Measurements from ENCODE around the gene WNT5B.
A peak's percentile ranks its signal among the peaks of the same experiment; 100 is the strongest.

Gene WNT5B

DNA sequence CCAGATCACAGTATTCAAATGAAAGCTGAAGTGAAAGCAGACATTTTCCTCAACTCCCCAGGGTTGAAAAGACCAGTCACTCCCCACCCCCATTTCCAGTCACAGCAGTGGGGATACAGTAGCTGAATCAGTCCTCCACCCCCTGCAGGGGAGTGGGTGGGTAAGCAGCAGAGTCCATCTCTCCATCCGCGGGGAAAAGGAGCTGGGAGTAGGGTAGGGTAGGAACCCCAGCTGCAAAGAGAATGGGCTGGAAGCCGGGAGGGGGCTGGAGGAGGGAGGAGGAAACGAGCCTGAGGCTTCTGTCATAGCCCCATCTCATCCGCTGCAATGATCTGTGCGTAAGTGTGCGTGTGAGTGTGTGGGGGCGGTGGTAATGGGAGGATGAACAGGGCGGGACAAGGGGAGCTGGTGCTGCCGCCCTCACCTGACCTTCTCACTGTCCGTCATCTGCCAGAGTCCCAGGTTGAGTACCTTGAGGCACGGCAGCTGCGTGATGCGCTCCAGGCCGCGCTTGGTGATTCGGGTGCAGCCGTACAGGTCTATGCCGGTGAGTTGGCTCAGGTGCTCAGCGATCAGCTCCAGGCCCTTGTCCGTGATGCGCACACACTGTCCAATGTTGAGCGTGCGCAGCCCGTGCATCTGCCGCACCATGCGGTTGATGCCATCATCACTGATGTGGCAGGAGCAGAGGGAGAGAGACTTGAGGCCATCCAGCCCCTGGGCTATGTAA lies 36.4 kb upstream of the WNT5B start:
- Histone ChIP-seq H3K4me1 (ENCODE audit: low read length) (peaks cover 35% of the 10 kb centered on the region), H3K79me2 (ENCODE audit: low read length) (peaks cover 23% of the 10 kb centered on the region), H3K9ac (ENCODE audit: low read length) (peak overlapping the region; percentile 50)

DNA sequence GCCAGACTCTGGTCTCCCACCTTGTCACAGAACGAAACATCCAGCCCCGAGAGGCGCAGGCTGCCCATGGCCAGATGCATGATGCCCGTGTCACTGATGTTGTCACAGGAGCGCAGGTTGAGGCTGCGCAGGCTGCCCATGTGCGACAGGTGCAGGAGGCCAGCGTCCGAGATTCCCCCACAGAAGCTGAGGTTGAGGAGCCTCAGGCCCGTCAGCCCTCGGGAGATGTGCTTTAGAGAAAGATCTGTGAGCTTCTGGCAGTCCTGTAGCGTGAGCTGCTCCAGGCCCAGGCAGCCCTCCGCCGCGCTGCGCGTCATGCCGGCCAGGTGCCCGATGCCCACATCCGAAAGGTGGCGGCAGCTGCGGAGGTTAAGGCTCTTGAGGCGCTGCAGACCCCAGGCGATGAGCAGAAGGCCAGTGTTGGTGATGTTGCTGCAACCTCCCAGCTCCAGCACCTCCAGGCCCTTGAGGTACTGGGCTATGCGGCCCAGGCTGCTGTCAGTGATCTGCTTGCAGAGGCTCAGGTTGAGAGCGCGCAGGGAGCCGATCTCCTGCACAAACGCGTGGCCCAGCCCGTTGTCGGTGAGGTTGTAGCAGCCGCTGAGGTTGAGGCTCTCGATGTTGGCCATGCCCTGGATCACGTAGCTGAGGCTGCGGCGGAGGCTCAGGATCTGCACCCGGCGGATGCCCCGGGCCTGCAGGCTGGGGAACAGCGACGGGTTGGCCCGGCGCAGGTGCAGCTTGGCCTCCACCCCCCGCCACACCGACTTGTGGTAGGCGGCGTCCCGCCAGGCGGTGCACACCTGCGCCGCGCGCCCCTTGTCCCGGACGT lies 35.6 kb upstream of the WNT5B start:
- Histone ChIP-seq H3K4me2 (ENCODE audit: low read length) (peak overlapping the region; percentile 92), H3K4me1 (ENCODE audit: low read length) (peaks cover 27% of the 10 kb centered on the region), H3K9me3 (ENCODE audit: insufficient read depth, low read length) (no peaks in the 10 kb centered on the region), H4K20me1 (ENCODE audit: insufficient read depth, low read length) (peaks cover 20% of the 10 kb centered on the region; the same call in 1 of the 2 replicates), H3K36me3 (replicated peaks; ENCODE audit: low read depth, low read length) (no peaks in the 10 kb centered on the region), H2AFZ (ENCODE audit: low read depth, low read length) (no peak overlapping the region), H3K4me3 (ENCODE audit: low read length) (peak overlapping the region; percentile 85), H3K27me3 (ENCODE audit: low read depth, low read length) (no peaks in the 10 kb centered on the region), H3K9ac (ENCODE audit: low read length) (peak overlapping the region; percentile 50), H3K27ac (ENCODE audit: low read length) (peak overlapping the region; percentile 6), H3K79me2 (ENCODE audit: low read length) (peaks cover 23% of the 10 kb centered on the region)
- TF ChIP-seq EZH2phosphoT487 (IDR thresholded peaks at IDR 0.05; ENCODE audit: low read depth), result no peak
- TF ChIP-seq, protein P1, sequence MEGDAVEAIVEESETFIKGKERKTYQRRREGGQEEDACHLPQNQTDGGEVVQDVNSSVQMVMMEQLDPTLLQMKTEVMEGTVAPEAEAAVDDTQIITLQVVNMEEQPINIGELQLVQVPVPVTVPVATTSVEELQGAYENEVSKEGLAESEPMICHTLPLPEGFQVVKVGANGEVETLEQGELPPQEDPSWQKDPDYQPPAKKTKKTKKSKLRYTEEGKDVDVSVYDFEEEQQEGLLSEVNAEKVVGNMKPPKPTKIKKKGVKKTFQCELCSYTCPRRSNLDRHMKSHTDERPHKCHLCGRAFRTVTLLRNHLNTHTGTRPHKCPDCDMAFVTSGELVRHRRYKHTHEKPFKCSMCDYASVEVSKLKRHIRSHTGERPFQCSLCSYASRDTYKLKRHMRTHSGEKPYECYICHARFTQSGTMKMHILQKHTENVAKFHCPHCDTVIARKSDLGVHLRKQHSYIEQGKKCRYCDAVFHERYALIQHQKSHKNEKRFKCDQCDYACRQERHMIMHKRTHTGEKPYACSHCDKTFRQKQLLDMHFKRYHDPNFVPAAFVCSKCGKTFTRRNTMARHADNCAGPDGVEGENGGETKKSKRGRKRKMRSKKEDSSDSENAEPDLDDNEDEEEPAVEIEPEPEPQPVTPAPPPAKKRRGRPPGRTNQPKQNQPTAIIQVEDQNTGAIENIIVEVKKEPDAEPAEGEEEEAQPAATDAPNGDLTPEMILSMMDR (IDR thresholded peaks at IDR 0.05; ENCODE audit: low read depth, low read length), result no peak

More for the DNA sequence above, 36.4 kb upstream of the WNT5B start:
- Histone ChIP-seq H3K9me3 (ENCODE audit: insufficient read depth, low read length) (no peaks in the 10 kb centered on the region), H3K27ac (ENCODE audit: low read length) (peak overlapping the region; percentile 6; the same call in 1 of the 2 replicates), H3K36me3 (replicated peaks; ENCODE audit: low read depth, low read length) (no peaks in the 10 kb centered on the region), H3K4me3 (ENCODE audit: low read length) (peak overlapping the region; percentile 85), H3K4me2 (ENCODE audit: low read length) (peak overlapping the region; percentile 92), H3K27me3 (ENCODE audit: low read depth, low read length) (no peaks in the 10 kb centered on the region), H4K20me1 (ENCODE audit: insufficient read depth, low read length) (peaks cover 28% of the 10 kb centered on the region), H2AFZ (ENCODE audit: low read depth, low read length) (no peak overlapping the region)
- no peak for TF ChIP-seq EZH2phosphoT487 (IDR thresholded peaks at IDR 0.05; ENCODE audit: low read depth)
- TF ChIP-seq, protein P1 (IDR thresholded peaks at IDR 0.05; ENCODE audit: low read depth, low read length), result no peak

DNA sequence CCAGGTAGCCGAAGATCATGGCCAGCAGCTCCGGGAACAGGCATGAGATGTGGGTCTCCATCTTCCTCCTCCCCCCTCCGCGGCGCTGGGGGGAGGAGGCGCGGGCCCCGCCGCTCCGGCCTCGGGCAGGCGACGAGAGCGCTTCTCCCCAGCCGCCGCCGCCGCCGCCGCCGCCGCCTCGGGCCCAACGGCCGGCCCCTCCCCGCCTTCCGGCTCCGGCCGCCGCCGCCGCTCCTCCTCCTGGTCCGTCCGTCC lies 35.1 kb upstream of the WNT5B start:
- peak overlapping the region; percentile 50 for H3K9ac ChIP-seq (ENCODE audit: low read length)

More for the DNA sequence above, 35.1 kb upstream of the WNT5B start:
- peak overlapping the region; percentile 92 for H3K4me2 ChIP-seq (ENCODE audit: low read length)
- no peaks in the 10 kb centered on the region for H3K27me3 ChIP-seq (ENCODE audit: low read depth, low read length)
- peaks cover 23% of the 10 kb centered on the region for H3K79me2 ChIP-seq (ENCODE audit: low read length)
- peaks cover 24% of the 10 kb centered on the region for H3K4me1 ChIP-seq (ENCODE audit: low read length)
- H3K9me3 ChIP-seq (ENCODE audit: insufficient read depth, low read length), result no peaks in the 10 kb centered on the region
- peaks cover 16% of the 10 kb centered on the region; the same call in 1 of the 2 replicates for H4K20me1 ChIP-seq (ENCODE audit: insufficient read depth, low read length)
- H3K4me3 ChIP-seq (ENCODE audit: low read length), result peak overlapping the region; percentile 85
- no peak for TF ChIP-seq EZH2phosphoT487 (IDR thresholded peaks at IDR 0.05; ENCODE audit: low read depth)
- TF ChIP-seq, protein P1 (IDR thresholded peaks at IDR 0.05; ENCODE audit: low read depth, low read length), result no peak
- peak overlapping the region; percentile 6 for H3K27ac ChIP-seq (ENCODE audit: low read length)
- no peak overlapping the region for H2AFZ ChIP-seq (ENCODE audit: low read depth, low read length)
- no peaks in the 10 kb centered on the region for H3K36me3 ChIP-seq (replicated peaks; ENCODE audit: low read depth, low read length)

Data from OCI-LY3 (cell line).